Activated B cell treated with CpG ODN at 0.5 μM for 24 hours (primary cell): ENCODE data around the gene CNTRL. TPM values are rescaled to one million over a fixed set of nuclear protein-coding genes. Genes with fewer than 3 reads are reported as not detected.

ENCODE experiments used
- ATAC-seq: fragments of 200-7000 bp; cut with Tn5 transposase; one replicate; pipeline ENCODE4 v1.10.0; 2021; ENCODE audit warnings: low read depth, mild to moderate bottlenecking, moderate library complexity
- CTCF ChIA-PET: fragments of 350-600 bp; sonication (Branson Sonifier 250); formaldehyde crosslinking; loops from one replicate; lab custom pipeline; 2021; ENCODE audit warnings: antibody characterized with exemption; lab: Charles Lee
- POLR2A ChIA-PET: fragments of 350-600 bp; sonication (Branson Sonifier 250); formaldehyde crosslinking; loops from one replicate; lab custom pipeline; 2021; ENCODE audit warnings: antibody characterized with exemption; lab: Charles Lee
- DNase-seq: peaks from one replicate; pipeline ENCODE4 v3.0.0; 2022
- H3K27ac Mint-ChIP-seq: one replicate; pipeline ENCODE4 v1.8.0; 2020; ENCODE audit warnings: mixed read lengths
- H3K27me3 Mint-ChIP-seq: one replicate; pipeline ENCODE4 v1.8.0; 2021; ENCODE audit warnings: mixed read lengths
- H3K36me3 Mint-ChIP-seq: one replicate; pipeline ENCODE4 v1.8.0; 2021; ENCODE audit warnings: low read depth, mixed read lengths
- H3K4me1 Mint-ChIP-seq: one replicate; pipeline ENCODE4 v1.8.0; 2021; ENCODE audit warnings: mixed read lengths
- H3K4me3 Mint-ChIP-seq: one replicate; pipeline ENCODE4 v1.8.0; 2020; ENCODE audit warnings: mild to moderate bottlenecking, mixed read lengths
- H3K9me3 Mint-ChIP-seq: one replicate; pipeline ENCODE4 v1.8.0; 2020; ENCODE audit warnings: mixed read lengths
- intact Hi-C: fragments of 100-400 bp; cut with micrococcal nuclease; formaldehyde crosslinking; loops from one replicate; pipeline ENCODE4 v1.15.1; 2024
- total RNA-seq: library from RNA; stranded (reverse); gene quantifications from 2 replicates; pipeline ENCODE4 v1.2.3, GENCODE V29; 2022
- TF ChIP-seq, protein P1 (sequence below): fragments of 200-600 bp; IDR thresholded peaks from one replicate; pipeline ENCODE4 v1.8.0; 2022; ENCODE audit warnings: antibody characterized with exemption, mild to moderate bottlenecking

CNTRL gene
- total RNA-seq, 1 donor from 2014 or later: 110 TPM

DNA sequence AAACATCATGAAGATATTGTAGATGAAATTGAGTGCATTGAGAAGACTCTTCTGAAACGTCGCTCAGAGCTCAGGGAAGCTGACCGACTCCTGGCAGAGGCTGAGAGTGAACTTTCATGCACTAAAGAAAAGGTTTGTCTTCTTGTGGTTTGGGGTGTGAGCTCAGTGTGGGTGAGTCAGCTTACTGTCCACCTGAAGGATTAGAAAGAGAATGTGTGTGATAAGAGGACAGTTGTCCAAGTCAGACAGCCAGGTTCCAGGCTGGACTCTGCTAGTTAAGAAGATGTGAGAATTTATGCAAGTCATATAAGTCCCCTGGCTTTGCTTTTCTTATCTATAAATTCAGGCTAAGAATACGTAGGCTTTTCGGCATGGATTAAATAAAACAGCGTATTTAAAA lies 80.0 kb downstream of the CNTRL start:
- TF ChIP-seq, protein P1, sequence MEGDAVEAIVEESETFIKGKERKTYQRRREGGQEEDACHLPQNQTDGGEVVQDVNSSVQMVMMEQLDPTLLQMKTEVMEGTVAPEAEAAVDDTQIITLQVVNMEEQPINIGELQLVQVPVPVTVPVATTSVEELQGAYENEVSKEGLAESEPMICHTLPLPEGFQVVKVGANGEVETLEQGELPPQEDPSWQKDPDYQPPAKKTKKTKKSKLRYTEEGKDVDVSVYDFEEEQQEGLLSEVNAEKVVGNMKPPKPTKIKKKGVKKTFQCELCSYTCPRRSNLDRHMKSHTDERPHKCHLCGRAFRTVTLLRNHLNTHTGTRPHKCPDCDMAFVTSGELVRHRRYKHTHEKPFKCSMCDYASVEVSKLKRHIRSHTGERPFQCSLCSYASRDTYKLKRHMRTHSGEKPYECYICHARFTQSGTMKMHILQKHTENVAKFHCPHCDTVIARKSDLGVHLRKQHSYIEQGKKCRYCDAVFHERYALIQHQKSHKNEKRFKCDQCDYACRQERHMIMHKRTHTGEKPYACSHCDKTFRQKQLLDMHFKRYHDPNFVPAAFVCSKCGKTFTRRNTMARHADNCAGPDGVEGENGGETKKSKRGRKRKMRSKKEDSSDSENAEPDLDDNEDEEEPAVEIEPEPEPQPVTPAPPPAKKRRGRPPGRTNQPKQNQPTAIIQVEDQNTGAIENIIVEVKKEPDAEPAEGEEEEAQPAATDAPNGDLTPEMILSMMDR: no peak
- peak overlapping the region; percentile 68 for H3K27ac Mint-ChIP-seq
- H3K9me3 Mint-ChIP-seq: no peaks in the 10 kb centered on the region
- peaks cover 78% of the 10 kb centered on the region for H3K36me3 Mint-ChIP-seq
- intact Hi-C loops: loop anchor here (5.0 kb wide), 1 partner anchor 397 kb away; no protein-coding TSS in a partner anchor
- H3K27me3 Mint-ChIP-seq: no peaks in the 10 kb centered on the region
- ChIA-PET CTCF (no interaction called here), POLR2A (interaction anchor here (0.6 kb wide), 1 partner anchor 82 kb away, joined by 4 read pairs; no protein-coding TSS in a partner anchor)
- no peak overlapping the region for H3K4me3 Mint-ChIP-seq
- H3K4me1 Mint-ChIP-seq: peaks cover 56% of the 10 kb centered on the region
- DNase-seq: no peak
- ATAC-seq: no peak

DNA sequence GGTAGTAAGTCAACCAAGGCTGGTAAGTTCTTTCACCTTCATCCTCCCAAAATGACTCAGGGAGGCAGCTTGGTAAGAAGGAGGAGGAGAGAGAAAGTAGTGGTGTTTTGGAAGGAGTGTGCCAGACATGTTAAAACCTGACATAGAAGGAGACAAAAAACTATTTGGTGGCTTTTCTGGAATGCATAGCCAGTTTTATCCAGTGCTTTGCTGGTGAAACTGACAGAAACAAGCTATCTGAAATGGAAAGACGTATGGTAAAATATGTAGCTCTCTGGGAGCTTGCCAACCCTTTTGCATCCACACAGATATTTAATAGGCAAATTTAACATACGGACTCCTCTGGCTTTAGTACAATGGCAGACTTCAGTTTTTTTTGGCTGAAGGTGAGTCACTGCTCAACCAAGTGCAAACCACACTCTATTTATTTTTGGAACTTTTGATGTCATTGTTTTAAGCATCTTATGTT lies 81.5 kb downstream of the CNTRL start:
- Mint-ChIP-seq H3K4me3 (peak overlapping the region; percentile 67), H3K27me3 (no peaks in the 10 kb centered on the region), H3K4me1 (peaks cover 67% of the 10 kb centered on the region), H3K27ac (peak overlapping the region; percentile 92), H3K36me3 (peaks cover 77% of the 10 kb centered on the region), H3K9me3 (no peaks in the 10 kb centered on the region)
- ChIA-PET CTCF (interaction anchor here (1.8 kb wide), 1 partner anchor 9 kb away, joined by 4 read pairs; no protein-coding TSS in a partner anchor), POLR2A (interaction anchor here (0.7 to 1.5 kb wide), 6 partner anchors 12 to 85 kb away, joined by 3 to 7 read pairs (median 3); partner anchors contain the start of gene RAB14)
- ATAC-seq (peak; percentile 87), DNase-seq (no peak)
- intact Hi-C loops: loop anchor here (1.0 to 5.0 kb wide), 5 partner anchors 15 to 399 kb away; partner anchors contain the start of genes CNTRL and PSMD5
- TF ChIP-seq, protein P1: no peak

DNA sequence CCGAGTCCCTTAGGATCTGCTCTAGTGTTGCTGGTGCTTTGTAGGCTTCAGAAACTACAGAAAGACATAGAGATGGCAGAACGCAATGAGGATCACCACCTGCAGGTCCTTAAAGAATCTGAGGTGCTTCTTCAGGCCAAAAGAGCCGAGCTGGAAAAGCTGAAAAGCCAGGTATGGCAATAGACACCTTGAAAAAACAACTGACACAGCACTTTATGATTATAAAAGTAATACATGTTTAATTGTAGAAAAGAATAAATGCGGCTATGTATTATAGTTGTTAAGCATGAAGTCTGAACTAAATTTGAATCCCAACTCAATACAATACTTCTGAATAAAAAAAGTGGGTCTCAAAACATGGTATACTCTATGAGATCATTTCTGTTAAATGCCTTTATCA lies 83.2 kb downstream of the CNTRL start:
- H3K4me3 Mint-ChIP-seq: no peak overlapping the region

DNA sequence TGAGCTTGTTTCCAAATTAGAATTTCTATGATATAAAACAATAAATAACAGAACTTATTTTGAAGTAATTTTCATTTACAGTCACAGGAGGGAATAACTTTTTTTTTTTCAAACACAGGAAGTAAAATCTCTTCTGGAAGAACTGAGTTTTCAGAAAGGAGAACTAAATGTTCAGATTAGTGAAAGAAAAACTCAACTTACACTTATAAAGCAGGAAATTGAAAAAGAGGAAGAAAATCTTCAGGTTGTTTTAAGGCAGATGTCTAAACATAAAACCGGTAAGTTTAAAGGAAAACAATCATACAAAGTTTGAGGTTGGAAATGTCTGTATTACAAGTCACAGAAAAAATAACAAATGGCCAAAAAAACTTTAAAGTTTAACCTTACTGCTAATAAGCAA lies 85.3 kb downstream of the CNTRL start:
- POLR2A ChIA-PET: interaction anchor here (1.7 kb wide), 1 partner anchor 34 kb away, joined by 3 read pairs; no protein-coding TSS in a partner anchor

More for the DNA sequence above, 83.2 kb downstream of the CNTRL start:
- Mint-ChIP-seq H3K27ac (peak overlapping the region; percentile 94), H3K4me1 (peaks cover 65% of the 10 kb centered on the region), H3K27me3 (no peaks in the 10 kb centered on the region), H3K9me3 (no peaks in the 10 kb centered on the region), H3K36me3 (peaks cover 74% of the 10 kb centered on the region)
- DNase-seq (no peak), ATAC-seq (no peak)
- POLR2A ChIA-PET: interaction anchor here (1.5 kb wide), 1 partner anchor 44 kb away, joined by 4 read pairs; the partner anchor contains the start of gene RAB14
- CTCF ChIA-PET: interaction anchor here (1.1 to 1.5 kb wide), 2 partner anchors 8 to 55 kb away, joined by 3 to 4 read pairs; no protein-coding TSS in a partner anchor
- intact Hi-C loops: loop anchor here (2.0 to 5.0 kb wide), 3 partner anchors 17 to 401 kb away; no protein-coding TSS in a partner anchor
- TF ChIP-seq, protein P1: no peak

DNA sequence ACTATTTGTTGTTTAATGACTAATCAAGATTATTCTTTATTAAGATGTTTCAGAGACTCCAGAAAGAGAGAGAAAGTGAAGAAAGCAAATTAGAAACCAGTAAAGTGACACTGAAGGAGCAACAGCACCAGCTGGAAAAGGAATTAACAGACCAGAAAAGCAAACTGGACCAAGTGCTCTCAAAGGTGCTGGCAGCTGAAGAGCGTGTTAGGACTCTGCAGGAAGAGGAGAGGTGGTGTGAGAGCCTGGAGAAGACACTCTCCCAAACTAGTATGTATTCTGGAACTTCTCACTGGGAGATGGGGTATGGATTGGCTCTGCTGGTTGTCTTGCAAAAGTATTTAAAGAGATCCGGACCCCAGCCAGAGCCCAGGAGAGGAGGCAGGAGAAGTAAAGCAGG lies 93.3 kb downstream of the CNTRL start:
- Mint-ChIP-seq H3K9me3 (no peaks in the 10 kb centered on the region), H3K4me3 (no peak overlapping the region), H3K27me3 (no peaks in the 10 kb centered on the region), H3K36me3 (peaks cover 85% of the 10 kb centered on the region), H3K27ac (peak overlapping the region; percentile 61), H3K4me1 (peaks cover 4% of the 10 kb centered on the region)
- ATAC-seq (no peak), DNase-seq (no peak)
- ChIA-PET POLR2A (interaction anchor here (1.4 kb wide), 1 partner anchor 12 kb away, joined by 3 read pairs; no protein-coding TSS in a partner anchor), CTCF (no interaction called here)
- TF ChIP-seq, protein P1: no peak
- intact Hi-C loops: no loop called here

More for the DNA sequence above, 85.3 kb downstream of the CNTRL start:
- CTCF ChIA-PET: no interaction called here
- intact Hi-C loops: loop anchor here (1.0 to 2.0 kb wide), 3 partner anchors 25 to 85 kb away; partner anchors contain the start of gene RAB14
- Mint-ChIP-seq H3K27me3 (no peaks in the 10 kb centered on the region), H3K4me3 (peak overlapping the region; percentile 65), H3K4me1 (peaks cover 61% of the 10 kb centered on the region), H3K36me3 (peaks cover 72% of the 10 kb centered on the region), H3K27ac (peak overlapping the region; percentile 94), H3K9me3 (no peaks in the 10 kb centered on the region)
- ATAC-seq (peak; percentile 36), DNase-seq (no peak)
- TF ChIP-seq, protein P1: no peak
